GM12801 (cell line): ENCODE measurements around the gene YES1.

Experiments
- TF ChIP-seq, protein P1 (sequence below): IDR thresholded peaks from one replicate; pipeline ENCODE4 v1.5.1; 2011; ENCODE audit warnings: control low read depth; ENCODE audit not compliant: insufficient read length; ENCODE audit errors: extremely low read depth

The YES1 gene

DNA sequence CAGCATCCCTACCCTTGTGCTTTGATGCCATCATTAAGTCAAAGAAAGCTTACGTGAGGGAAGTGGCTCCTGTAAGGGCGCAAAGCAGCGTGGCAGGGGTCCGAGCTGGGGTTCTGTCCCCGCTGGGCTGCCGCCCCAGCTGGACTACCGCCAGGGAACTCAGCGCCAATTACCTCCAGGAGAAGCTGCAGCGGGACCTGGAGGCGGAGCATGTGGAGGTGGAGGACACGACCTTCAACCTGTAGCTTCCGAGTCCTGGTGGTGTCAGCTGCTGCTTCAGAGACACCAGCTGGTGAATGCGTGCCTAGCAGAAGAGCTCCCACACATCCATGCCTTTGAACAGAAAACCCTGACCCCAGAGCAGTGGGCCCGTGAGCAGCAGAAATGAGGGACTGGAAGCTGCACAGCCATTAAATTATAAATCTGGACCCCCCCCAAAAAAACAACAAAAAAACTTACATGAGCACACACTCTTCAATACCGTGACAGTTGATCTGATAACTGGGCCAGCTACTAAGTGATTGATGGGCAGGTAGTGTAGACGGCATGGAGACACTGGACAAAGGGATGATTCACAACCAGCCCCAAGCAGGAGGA lies 20.1 kb upstream of the YES1 start:
- TF ChIP-seq, protein P1, sequence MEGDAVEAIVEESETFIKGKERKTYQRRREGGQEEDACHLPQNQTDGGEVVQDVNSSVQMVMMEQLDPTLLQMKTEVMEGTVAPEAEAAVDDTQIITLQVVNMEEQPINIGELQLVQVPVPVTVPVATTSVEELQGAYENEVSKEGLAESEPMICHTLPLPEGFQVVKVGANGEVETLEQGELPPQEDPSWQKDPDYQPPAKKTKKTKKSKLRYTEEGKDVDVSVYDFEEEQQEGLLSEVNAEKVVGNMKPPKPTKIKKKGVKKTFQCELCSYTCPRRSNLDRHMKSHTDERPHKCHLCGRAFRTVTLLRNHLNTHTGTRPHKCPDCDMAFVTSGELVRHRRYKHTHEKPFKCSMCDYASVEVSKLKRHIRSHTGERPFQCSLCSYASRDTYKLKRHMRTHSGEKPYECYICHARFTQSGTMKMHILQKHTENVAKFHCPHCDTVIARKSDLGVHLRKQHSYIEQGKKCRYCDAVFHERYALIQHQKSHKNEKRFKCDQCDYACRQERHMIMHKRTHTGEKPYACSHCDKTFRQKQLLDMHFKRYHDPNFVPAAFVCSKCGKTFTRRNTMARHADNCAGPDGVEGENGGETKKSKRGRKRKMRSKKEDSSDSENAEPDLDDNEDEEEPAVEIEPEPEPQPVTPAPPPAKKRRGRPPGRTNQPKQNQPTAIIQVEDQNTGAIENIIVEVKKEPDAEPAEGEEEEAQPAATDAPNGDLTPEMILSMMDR = no peak

DNA sequence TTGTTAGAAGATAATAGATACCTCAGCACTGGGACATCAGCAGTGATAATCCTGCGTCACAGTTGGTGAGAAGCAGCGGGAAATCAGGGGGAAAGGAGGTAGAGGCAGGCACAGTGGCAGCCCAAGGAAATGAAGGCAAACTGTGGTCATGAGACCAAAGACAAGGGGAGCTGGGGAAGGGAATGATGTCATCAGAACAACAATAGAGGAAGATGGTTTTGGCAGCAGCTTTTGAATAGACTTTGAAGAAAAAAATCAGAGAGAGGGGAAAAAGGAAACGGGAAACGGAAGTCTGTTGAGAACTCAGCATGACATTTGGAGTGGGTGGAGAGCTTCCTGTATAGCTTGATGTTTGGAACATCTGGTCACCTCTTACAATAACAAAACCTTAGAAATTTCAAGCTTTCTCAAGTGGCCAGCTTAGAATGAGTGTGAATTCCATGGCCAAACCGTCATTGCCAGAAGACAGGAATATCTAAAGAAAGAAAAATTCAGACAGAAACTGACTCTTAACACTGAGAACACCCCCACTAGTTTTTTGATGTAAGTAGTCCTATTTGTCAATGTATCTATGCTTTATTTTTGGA lies 18.4 kb upstream of the YES1 start:
- TF ChIP-seq, protein P1 = no peak

DNA sequence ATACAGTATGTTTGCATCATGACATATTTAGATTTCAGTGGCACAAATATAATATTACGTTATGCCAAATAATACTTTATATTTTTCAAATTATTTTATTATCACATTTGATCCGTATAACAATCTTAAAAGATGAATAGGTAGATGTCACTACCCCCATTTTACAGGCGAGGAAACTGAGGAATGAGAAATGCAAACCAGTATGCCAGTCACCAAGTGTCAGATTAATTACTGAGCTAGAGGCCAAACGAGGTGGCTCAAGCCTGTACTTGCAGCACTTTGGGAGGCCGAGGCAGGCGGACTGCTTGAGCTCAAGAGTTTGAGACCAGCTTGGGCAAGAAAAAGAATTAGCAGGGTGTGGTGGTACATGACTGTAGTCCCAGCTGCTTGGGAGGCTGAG lies 17.4 kb upstream of the YES1 start:
- TF ChIP-seq, protein P1 = no peak

DNA sequence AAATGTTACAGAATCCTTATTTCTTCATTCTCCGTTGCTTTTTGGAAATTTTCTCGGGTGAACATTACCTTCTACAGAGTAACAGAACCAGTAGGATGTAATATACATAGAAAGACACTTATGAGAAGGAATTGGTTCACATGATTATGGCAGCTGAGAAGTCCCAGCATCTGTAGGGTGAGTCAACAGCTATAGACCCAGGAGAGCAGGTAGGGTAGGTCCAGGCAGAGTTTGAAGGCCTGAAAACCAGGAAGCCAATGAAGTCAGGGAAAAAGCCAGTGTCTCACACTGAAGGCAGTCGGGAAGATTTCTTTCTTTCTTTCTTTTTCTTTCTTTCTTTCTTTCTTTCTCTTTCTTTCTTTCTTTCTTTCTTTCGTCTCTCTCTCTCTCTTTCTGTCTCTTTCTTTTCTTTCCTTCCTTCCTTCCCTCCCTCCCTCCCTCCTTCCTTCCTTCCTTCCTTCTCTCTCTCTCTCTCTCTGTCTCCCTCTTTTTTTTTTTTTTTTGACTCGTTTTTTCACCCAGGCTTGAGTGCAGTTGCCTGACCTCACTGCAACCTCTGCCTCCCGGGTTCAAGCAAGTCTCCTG lies 15.1 kb upstream of the YES1 start:
- TF ChIP-seq, protein P1 = no peak

DNA sequence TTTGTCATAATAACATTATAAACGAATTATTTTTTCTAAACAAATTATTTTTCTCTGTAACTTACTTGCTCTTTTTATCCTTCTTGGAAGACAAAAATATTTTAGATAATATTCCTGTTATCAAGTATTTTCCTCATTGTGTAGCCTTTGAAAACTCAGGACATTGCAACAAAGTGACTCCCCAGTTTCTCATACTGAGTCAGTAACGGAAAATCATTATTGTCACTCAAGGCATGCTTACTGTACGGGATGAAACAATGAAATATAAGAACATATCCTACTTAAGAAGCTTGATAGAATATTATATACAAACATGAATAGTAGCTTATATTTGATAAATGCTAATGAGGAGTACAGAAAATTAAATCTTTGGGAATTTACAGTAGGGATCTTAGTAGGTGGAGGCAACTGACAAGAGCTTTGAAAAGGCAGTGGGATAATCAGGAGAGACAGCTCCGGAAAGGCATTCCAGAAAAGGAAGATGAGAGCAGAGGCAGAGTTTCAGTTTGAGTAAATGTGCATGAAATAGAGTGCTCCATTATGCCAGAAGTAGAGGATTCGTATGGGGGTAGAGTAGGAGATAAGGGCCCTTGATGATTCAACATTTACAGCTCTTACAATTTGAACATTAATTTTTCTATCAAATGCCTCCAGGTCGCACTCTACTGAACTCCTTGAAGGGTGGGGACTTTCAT lies 14.0 kb upstream of the YES1 start:
- TF ChIP-seq, protein P1 = no peak

DNA sequence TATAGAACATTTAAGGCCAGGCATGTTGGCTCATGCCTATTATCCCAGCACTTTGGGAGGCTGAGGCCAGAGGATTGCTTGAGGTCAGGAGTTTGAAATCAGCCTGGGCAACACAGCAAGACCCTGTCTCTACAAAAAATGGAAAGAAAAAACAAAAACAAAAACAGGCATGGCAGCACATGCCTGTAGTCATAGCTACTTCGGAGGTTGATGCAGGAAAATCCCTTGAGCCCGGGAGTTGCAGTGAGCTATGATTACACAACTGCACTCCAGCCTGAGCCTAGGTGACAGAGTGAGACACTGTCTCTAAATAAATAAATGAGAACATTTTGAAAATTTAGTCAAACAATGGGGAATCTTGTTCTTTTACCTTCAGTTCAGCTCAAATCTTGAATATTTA lies 12.1 kb upstream of the YES1 start:
- TF ChIP-seq, protein P1 = no peak

DNA sequence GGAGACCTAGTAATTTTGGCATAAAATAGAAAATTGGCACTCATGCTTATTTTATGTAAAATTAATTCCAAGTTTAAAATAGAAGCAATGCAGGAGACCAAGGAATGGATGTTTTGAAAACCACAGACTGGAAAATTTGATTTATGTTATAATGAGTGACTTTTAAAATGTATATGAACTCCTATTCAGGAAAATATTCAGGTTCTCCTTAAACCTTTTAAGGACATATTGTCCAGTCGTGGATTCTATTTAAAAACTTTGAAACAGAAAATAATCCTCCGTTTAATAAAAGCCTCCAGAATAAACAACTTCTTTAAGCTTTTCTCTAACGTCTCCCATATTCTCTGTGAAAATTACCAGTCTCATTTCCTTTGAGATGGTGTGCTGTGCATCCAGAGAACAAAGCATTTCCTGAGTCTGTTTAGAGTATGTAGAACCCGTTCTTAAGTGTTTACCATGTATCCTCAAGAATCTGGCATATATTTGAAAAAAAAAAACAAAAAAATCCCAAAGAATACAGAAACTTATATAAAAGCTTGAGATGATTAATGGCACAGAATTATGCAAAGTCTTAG lies 8.6 kb upstream of the YES1 start:
- TF ChIP-seq, protein P1 = no peak
